H1 (cell line): ENCODE results near the gene ZACN. TPM values are rescaled to one million over a fixed set of nuclear protein-coding genes. Genes with fewer than 3 reads are reported as not detected.

Experiments
- CTCF ChIA-PET: fragments of 300-600 bp; sonication (Branson Sonifier 250); formaldehyde crosslinking; loops from one replicate; lab custom pipeline; 2021; ENCODE audit not compliant: partially characterized antibody; lab: Charles Lee
- POLR2A ChIA-PET: fragments of 300-600 bp; sonication (Branson Sonifier 250); formaldehyde crosslinking; loops from one replicate; lab custom pipeline; 2021; ENCODE audit warnings: inconsistent platforms; ENCODE audit not compliant: partially characterized antibody; lab: Charles Lee
- DNase-seq, 2 experiments: peaks; one replicate each; pipeline versions ENCODE4 v3.0.0 to v3.0.0-alpha.2; 2010 to 2022; ENCODE audit warnings: low spot score in 2 of 2, low read depth in 1 of 2, mixed read lengths in 1 of 2
- FAIRE-seq: peaks from 2 replicates; lab custom pipeline; 2011; peaks lifted over from hg19 to GRCh38; lab: Jason Lieb, UNC
- H2AFZ ChIP-seq: 2 replicates; pipeline ENCODE4 v1.8.1; 2012; ENCODE audit warnings: low read length, inconsistent platforms
- H2AK5ac ChIP-seq: 2 replicates; pipeline ENCODE4 v1.6.1; 2013; ENCODE audit warnings: low read depth, low read length
- H2BK120ac ChIP-seq: replicated peaks from 2 replicates; pipeline ENCODE3; 2013; ENCODE audit warnings: low read depth, low read length, inconsistent platforms
- H2BK12ac ChIP-seq: 2 replicates; pipeline ENCODE4 v1.6.1; 2013; ENCODE audit warnings: low read depth, low read length
- H2BK15ac ChIP-seq: 2 replicates; pipeline ENCODE4 v1.6.1; 2013; ENCODE audit warnings: low read length
- H2BK20ac ChIP-seq: 2 replicates; pipeline ENCODE4 v1.6.1; 2013; ENCODE audit warnings: low read length
- H2BK5ac ChIP-seq: 2 replicates; pipeline ENCODE4 v1.6.1; 2013; ENCODE audit warnings: low read depth, low read length
- H3K14ac ChIP-seq: 2 replicates; pipeline ENCODE4 v1.6.1; 2013; ENCODE audit warnings: inconsistent platforms; ENCODE audit not compliant: insufficient read length
- H3K18ac ChIP-seq: 2 replicates; pipeline ENCODE4 v1.6.1; 2013; ENCODE audit warnings: low read length; ENCODE audit errors: extremely low read depth
- H3K23ac ChIP-seq: 2 replicates; pipeline ENCODE4 v1.6.1; 2013; ENCODE audit warnings: inconsistent platforms; ENCODE audit not compliant: insufficient read length
- H3K23me2 ChIP-seq: 2 replicates; pipeline ENCODE4 v1.6.1; 2013; ENCODE audit warnings: low read depth, low read length
- H3K27ac ChIP-seq: 2 replicates; pipeline ENCODE4 v1.6.1; 2011; ENCODE audit warnings: low read depth, low read length, inconsistent platforms
- H3K27me3 ChIP-seq, 4 experiments: replicated peaks in 1 of 4; 1 replicate in 1 of 4; 2 replicates in 3 of 4; pipeline versions ENCODE4 v1.6.1 to v1.8.1; 2011 to 2013; ENCODE audit warnings: low read length in 3 of 4, mild to moderate bottlenecking in 3 of 4, inconsistent platforms in 2 of 4, mixed read lengths in 2 of 4, moderate library complexity in 1 of 4; ENCODE audit not compliant: control insufficient read depth in 3 of 4, insufficient read depth in 3 of 4; ENCODE audit errors: extremely low read depth in 1 of 4
- H3K36me3 ChIP-seq, 4 experiments: 2 replicates each; pipeline versions ENCODE4 v1.6.1 to v1.8.1; 2011 to 2013; ENCODE audit warnings: mild to moderate bottlenecking in 4 of 4, low read length in 3 of 4, moderate library complexity in 2 of 4, control low read depth in 1 of 4, inconsistent platforms in 1 of 4; ENCODE audit not compliant: insufficient read depth in 4 of 4, control insufficient read depth in 2 of 4
- H3K4ac ChIP-seq: replicated peaks from 2 replicates; pipeline ENCODE3; 2013; ENCODE audit warnings: low read length, low read depth, mixed read lengths, inconsistent platforms; ENCODE audit not compliant: insufficient read length
- H3K4me1 ChIP-seq, 4 experiments: replicated peaks in 1 of 4; 1 replicate in 1 of 4; 2 replicates in 3 of 4; pipeline versions ENCODE4 v1.6.1 to v1.8.1; 2011 to 2013; ENCODE audit warnings: low read length in 3 of 4, inconsistent platforms in 2 of 4, mixed read lengths in 1 of 4; ENCODE audit not compliant: insufficient read depth in 4 of 4, control insufficient read depth in 3 of 4
- H3K4me2 ChIP-seq, 2 experiments: 2 replicates each; pipeline versions ENCODE4 v1.6.1 to v1.8.1; 2011 to 2013; ENCODE audit warnings: low read depth in 2 of 2, low read length in 2 of 2, control low read depth in 1 of 2, inconsistent platforms in 1 of 2, mild to moderate bottlenecking in 1 of 2; ENCODE audit not compliant: insufficient read depth in 1 of 2
- H3K4me3 ChIP-seq, 4 experiments: fragments of 200-600, 300-600 bp in 1 of 4; sonication (generic), shearing (Covaris generic), sonication (Bioruptor Twin) in 1 of 4; 2 replicates each; pipeline versions ENCODE4 v1.5.1 to v1.8.1; 2011 to 2016; ENCODE audit warnings: low read length in 4 of 4, low read depth in 3 of 4, control low read depth in 2 of 4, inconsistent platforms in 2 of 4, mild to moderate bottlenecking in 2 of 4, mixed read lengths in 1 of 4, moderate library complexity in 1 of 4; ENCODE audit not compliant: insufficient read depth in 2 of 4; ENCODE audit errors: extremely low read depth in 1 of 4
- H3K56ac ChIP-seq: replicated peaks from 2 replicates; pipeline ENCODE3; 2013; ENCODE audit warnings: low read depth, mild to moderate bottlenecking, mixed read lengths, low read length, inconsistent platforms; ENCODE audit not compliant: insufficient read length
- H3K79me1 ChIP-seq: 2 replicates; pipeline ENCODE4 v1.6.1; 2013; ENCODE audit warnings: low read depth, low read length, control low read depth
- H3K79me2 ChIP-seq, 2 experiments: 2 replicates each; pipeline versions ENCODE4 v1.6.1 to v1.8.1; 2012 to 2013; ENCODE audit warnings: low read length in 2 of 2, mild to moderate bottlenecking in 2 of 2, inconsistent platforms in 1 of 2; ENCODE audit not compliant: insufficient read depth in 2 of 2, control insufficient read depth in 1 of 2
- H3K9ac ChIP-seq, 4 experiments: replicated peaks in 1 of 4; 1 replicate in 1 of 4; 2 replicates in 3 of 4; pipeline versions ENCODE4 v1.6.1 to v1.8.1; 2011 to 2013; ENCODE audit warnings: low read depth in 3 of 4, low read length in 3 of 4, control low read depth in 2 of 4, mild to moderate bottlenecking in 2 of 4, moderate library complexity in 2 of 4, inconsistent platforms in 1 of 4; ENCODE audit errors: extremely low read depth in 1 of 4
- H3K9me3 ChIP-seq, 2 experiments: 2 replicates each; pipeline versions ENCODE4 v1.6.1 to v1.8.1; 2012 to 2013; ENCODE audit warnings: mild to moderate bottlenecking in 2 of 2, moderate library complexity in 2 of 2, control low read depth in 1 of 2, inconsistent platforms in 1 of 2, low read depth in 1 of 2, low read length in 1 of 2, mixed read lengths in 1 of 2; ENCODE audit not compliant: insufficient read depth in 2 of 2
- H4K20me1 ChIP-seq, 2 experiments: replicated peaks in 1 of 2; 2 replicates each; pipeline versions ENCODE3 to v1.8.1; 2011 to 2013; ENCODE audit warnings: inconsistent platforms in 2 of 2, low read length in 2 of 2, mild to moderate bottlenecking in 1 of 2; ENCODE audit not compliant: insufficient read depth in 2 of 2, control insufficient read depth in 1 of 2
- H4K5ac ChIP-seq: 2 replicates; pipeline ENCODE4 v1.6.1; 2013; ENCODE audit warnings: low read length, low read depth, mixed read lengths, inconsistent platforms; ENCODE audit not compliant: insufficient read length
- H4K8ac ChIP-seq: 2 replicates; pipeline ENCODE4 v1.8.0; 2013; ENCODE audit warnings: mild to moderate bottlenecking, moderate library complexity, low read length, inconsistent platforms; ENCODE audit not compliant: insufficient read depth; ENCODE audit errors: extremely low read depth
- H4K91ac ChIP-seq: replicated peaks from 2 replicates; pipeline ENCODE3; 2013; ENCODE audit warnings: low read length, mixed read lengths, inconsistent platforms; ENCODE audit not compliant: insufficient read length
- CHD1 ChIP-seq: IDR thresholded peaks from 2 replicates; pipeline ENCODE4 v1.6.1; 2012; ENCODE audit warnings: low read depth, low read length, improper control_type of control experiment
- EGR1 ChIP-seq: IDR thresholded peaks from 2 replicates; pipeline ENCODE4 v1.6.1; 2011; ENCODE audit warnings: low read depth, low read length, borderline replicate concordance
- EP300 ChIP-seq, 2 experiments: IDR thresholded peaks; 1 replicate in 1 of 2; 2 replicates in 1 of 2; pipeline ENCODE4 v1.6.1; 2011 to 2012; ENCODE audit warnings: low read depth in 2 of 2, low read length in 2 of 2, mild to moderate bottlenecking in 2 of 2, borderline replicate concordance in 1 of 2, inconsistent platforms in 1 of 2, moderate library complexity in 1 of 2
- HDAC2 ChIP-seq, 2 experiments: fragments of 300-600 bp in 1 of 2; sonication (generic) in 1 of 2; IDR thresholded peaks; 2 replicates each; pipeline ENCODE4 v1.6.1; 2011 to 2012; ENCODE audit warnings: low read depth in 2 of 2, low read length in 2 of 2, mild to moderate bottlenecking in 2 of 2, moderate library complexity in 2 of 2, borderline replicate concordance in 1 of 2, inconsistent platforms in 1 of 2
- KDM5A ChIP-seq: fragments of 200-600 bp; IDR thresholded peaks from 2 replicates; pipeline ENCODE4 v1.7.1; 2012; ENCODE audit warnings: mild to moderate bottlenecking, low read length, inconsistent platforms, mixed read lengths
- NANOG ChIP-seq: IDR thresholded peaks from 2 replicates; pipeline ENCODE4 v1.6.1; 2011; ENCODE audit warnings: low read length, low read depth, mild to moderate bottlenecking, inconsistent platforms; ENCODE audit not compliant: insufficient read depth, poor library complexity, severe bottlenecking
- NRF1 ChIP-seq: IDR thresholded peaks from 2 replicates; pipeline ENCODE4 v1.6.1; 2011; ENCODE audit warnings: mild to moderate bottlenecking, low read depth, low read length, improper control_type of control experiment
- POLR2A ChIP-seq, 2 experiments: IDR thresholded peaks; 1 replicate in 1 of 2; 2 replicates in 1 of 2; pipeline ENCODE4 v1.6.1; 2011; ENCODE audit warnings: low read depth in 2 of 2, low read length in 2 of 2, mild to moderate bottlenecking in 2 of 2; ENCODE audit errors: control extremely low read depth in 1 of 2
- POU5F1 ChIP-seq: IDR thresholded peaks from 2 replicates; pipeline ENCODE4 v1.6.1; 2011; ENCODE audit warnings: low read depth, mild to moderate bottlenecking, low read length, moderate library complexity
- SIN3A ChIP-seq, 2 experiments: IDR thresholded peaks in 1 of 2; conservative IDR thresholded peaks in 1 of 2; 2 replicates each; pipeline ENCODE4 v1.6.1; 2011 to 2012; ENCODE audit warnings: low read length in 2 of 2, improper control_type of control experiment in 1 of 2, low read depth in 1 of 2, mild to moderate bottlenecking in 1 of 2
- SP4 ChIP-seq: IDR thresholded peaks from 2 replicates; pipeline ENCODE4 v1.6.1; 2012; ENCODE audit warnings: low read length, inconsistent platforms
- SUZ12 ChIP-seq: fragments of 200-600 bp; sonication (generic); IDR thresholded peaks from 2 replicates; pipeline ENCODE4 v1.6.1; 2012; ENCODE audit warnings: mild to moderate bottlenecking, inconsistent platforms, low read length, moderate library complexity, mixed read lengths
- TAF7 ChIP-seq: optimal IDR thresholded peaks from 2 replicates; pipeline ENCODE3; 2011; ENCODE audit warnings: low read depth, mild to moderate bottlenecking, inconsistent platforms, low read length, moderate library complexity, borderline replicate concordance
- YY1 ChIP-seq: IDR thresholded peaks from 2 replicates; pipeline ENCODE4 v1.6.1; 2011; ENCODE audit warnings: low read depth, mild to moderate bottlenecking, low read length
- ZNF274 ChIP-seq: IDR thresholded peaks from 2 replicates; pipeline ENCODE4 v1.7.0; 2012; ENCODE audit warnings: low read length, borderline replicate concordance; ENCODE audit errors: extremely low read depth
- WGBS, 2 experiments: shearing (Covaris generic) in 1 of 2; methylation state at CpG; one replicate each; pipeline versions ENCODE4 v1.1.6 to v1.1.7; 2013 to 2015; ENCODE audit warnings: low lambda C conversion rate in 2 of 2, mixed read lengths in 2 of 2, inconsistent platforms in 1 of 2, low coverage in 1 of 2, missing lambda C conversion rate in 1 of 2; ENCODE audit not compliant: insufficient replicate concordance in 2 of 2, insufficient coverage in 1 of 2, insufficient read length in 1 of 2; ENCODE audit errors: extremely low coverage in 1 of 2, missing lambda C conversion rate in 1 of 2; 5-methylcytosine and 5-hydroxymethylcytosine counted together
- polyA plus RNA-seq, 7 experiments: library from polyadenylated mRNA; depleted of rRNA in 3 of 7; stranded (reverse) in 5 of 7; unstranded in 2 of 7; fragments of >200 nt in 5 of 7; fragments of 200-250 nt in 2 of 7; gene quantifications; 1 replicate in 5 of 7; 2 replicates in 1 of 7; 4 replicates in 1 of 7; pipeline versions ENCODE4 v1.2.1 to v1.2.3, GENCODE V29; 2011 to 2013; ENCODE audit warnings: missing spikeins in 2 of 7, mixed read lengths in 2 of 7
- total RNA-seq: library from RNA; stranded (reverse); fragmentation: NEBNext Ultra II Directional; extraction: Animal tissue kit (Norgen Biotek cat#: 25700); gene quantifications from 2 replicates; pipeline ENCODE4 v1.2.1, GENCODE V29; 2021

Gene ZACN
- total and polyA plus RNA-seq, 2 of the 8 experiments (the other 6 are each of a cell fraction or from before 2014, with no cell fraction given): 0.26 TPM; not detected in 1

GRCh38 chr17:76111956-76112355 lies 33.0 kb downstream of the ZACN start:
- H2BK12ac ChIP-seq: no peak overlapping the region
- ChIA-PET POLR2A (no interaction called here), CTCF (interaction anchor here (0.6 to 41.5 kb wide), 7 partner anchors 11 to 168 kb away, joined by 3 to 778 read pairs (median 4); partner anchors contain the start of gene FOXJ1)
- no peak overlapping the region for H3K18ac ChIP-seq
- H3K4me2 ChIP-seq: no peak overlapping the region
- DNase-seq: no peak
- H3K9me3 ChIP-seq: no peaks in the 10 kb centered on the region
- no peak overlapping the region for H3K27ac ChIP-seq
- no peak overlapping the region for H3K4me3 ChIP-seq
- no peaks in the 10 kb centered on the region for H3K79me1 ChIP-seq
- H3K14ac ChIP-seq: no peak overlapping the region
- H3K4me1 ChIP-seq: no peaks in the 10 kb centered on the region
- peaks cover 2% of the 10 kb centered on the region; the same call in 1 of the 2 replicates for H3K23me2 ChIP-seq
- H4K8ac ChIP-seq: no peak overlapping the region
- no peak overlapping the region for H2BK120ac ChIP-seq
- no peaks in the 10 kb centered on the region for H4K20me1 ChIP-seq
- no peak overlapping the region for H3K56ac ChIP-seq
- H2BK5ac ChIP-seq: no peak overlapping the region
- no peaks in the 10 kb centered on the region for H3K27me3 ChIP-seq
- H3K4ac ChIP-seq: no peak overlapping the region
- H3K9ac ChIP-seq: no peak overlapping the region
- 92% methylated on average over 2 of the region's 2 CpGs; no CpG with 5 or more reads in 1 of the 2 experiments for WGBS, 2 experiments
- H4K91ac ChIP-seq: no peak overlapping the region
- H2BK15ac ChIP-seq: no peak overlapping the region
- no peak overlapping the region for H2AFZ ChIP-seq
- no peak for FAIRE-seq
- H2BK20ac ChIP-seq: no peak overlapping the region
- H4K5ac ChIP-seq: no peak overlapping the region
- H3K23ac ChIP-seq: no peak overlapping the region
- H3K79me2 ChIP-seq: no peaks in the 10 kb centered on the region
- no peaks in the 10 kb centered on the region for H3K36me3 ChIP-seq
- H2AK5ac ChIP-seq: no peak overlapping the region
- TF ChIP-seq KDM5A (no peak), NRF1 (no peak), SIN3A (conservative IDR thresholded peaks at IDR 0.05 in 1 of 2, IDR thresholded peaks at IDR 0.05 in 1 of 2; ENCODE audit: low read depth in 1 of 2, low read length in 2 of 2) (no peak), POLR2A (IDR thresholded peaks at IDR 0.05; ENCODE audit: control extremely low read depth in 1 of 2, low read depth in 2 of 2, low read length in 2 of 2) (no peak), EGR1 (no peak), EP300 (IDR thresholded peaks at IDR 0.05; ENCODE audit: borderline replicate concordance in 1 of 2, low read depth in 2 of 2, low read length in 2 of 2) (no peak), CHD1 (no peak), ZNF274 (no peak), SUZ12 (no peak), SP4 (no peak), HDAC2 (IDR thresholded peaks at IDR 0.05; ENCODE audit: borderline replicate concordance in 1 of 2, low read depth in 2 of 2, low read length in 2 of 2) (no peak), POU5F1 (no peak), TAF7 (no peak), NANOG (no peak), YY1 (no peak)
